HG02885 (cell line): ENCODE results near the gene TAS2R30.
"Not testable (repeated sequence)": the region's sequence is repeated elsewhere in the genome, so short reads cannot be mapped to it uniquely, and the experiment has no call there.

ENCODE experiments used
- ATAC-seq: cut with Tn5 transposase; IDR thresholded peaks from one replicate; pipeline ENCODE4 v1.9.1; 2021; ENCODE audit warnings: mild to moderate bottlenecking; ENCODE audit not compliant: unreplicated experiment, poor library complexity

The TAS2R30 gene

GRCh38 chr12:11133162-11133561, 1.3 kb downstream of the TAS2R30 start:
- no peak for ATAC-seq

GRCh38 chr12:11130999-11131398, 3.4 kb downstream of the TAS2R30 start:
- ATAC-seq: no peak

GRCh38 chr12:11130382-11130781, 4.1 kb downstream of the TAS2R30 start:
- ATAC-seq: no peak

GRCh38 chr12:11114130-11114529, 20.3 kb downstream of the TAS2R30 start:
- not testable (repeated sequence) for ATAC-seq

- not testable (repeated sequence) for ATAC-seq
Observed at GRCh38 chr12:11111213-11111612, 23.2 kb downstream of the TAS2R30 start.

- no peak for ATAC-seq
Observed at GRCh38 chr12:11108862-11109261, 25.6 kb downstream of the TAS2R30 start.

GRCh38 chr12:11107719-11108118, 26.7 kb downstream of the TAS2R30 start:
- ATAC-seq: no peak

GRCh38 chr12:11106288-11106687, 28.2 kb downstream of the TAS2R30 start:
- no peak for ATAC-seq

GRCh38 chr12:11105546-11105945, 28.9 kb downstream of the TAS2R30 start:
- no peak for ATAC-seq

GRCh38 chr12:11094910-11095309, 39.5 kb downstream of the TAS2R30 start:
- ATAC-seq: peak; percentile 71

- ATAC-seq: no peak
Observed at GRCh38 chr12:11092128-11092527, 42.3 kb downstream of the TAS2R30 start, which contains the start of gene TAS2R43. Gene TAS2R43 (minus strand): TSS chr12:11092313. CDS start chr12:11092229, 84 bp downstream.

GRCh38 chr12:11089246-11089645, 45.2 kb downstream of the TAS2R30 start:
- ATAC-seq: no peak

GRCh38 chr12:11085419-11085818, 49.0 kb downstream of the TAS2R30 start:
- ATAC-seq: peak; percentile 69
